GM18873 (cell line): ENCODE measurements around the gene REEP2.

Experiments used
- ATAC-seq: cut with Tn5 transposase; IDR thresholded peaks from one replicate; pipeline ENCODE4 v1.9.1; 2021; ENCODE audit warnings: mild to moderate bottlenecking, moderate library complexity, moderate number of reproducible peaks; ENCODE audit not compliant: unreplicated experiment, low FRiP score

Gene REEP2

GRCh38 chr5:138448070-138448469 is 9.2 kb downstream of the REEP2 start:
- ATAC-seq = no peak

- no peak for ATAC-seq
These were observed 9.9 kb downstream of the REEP2 start for GRCh38 chr5:138448481-138449398.

DNA sequence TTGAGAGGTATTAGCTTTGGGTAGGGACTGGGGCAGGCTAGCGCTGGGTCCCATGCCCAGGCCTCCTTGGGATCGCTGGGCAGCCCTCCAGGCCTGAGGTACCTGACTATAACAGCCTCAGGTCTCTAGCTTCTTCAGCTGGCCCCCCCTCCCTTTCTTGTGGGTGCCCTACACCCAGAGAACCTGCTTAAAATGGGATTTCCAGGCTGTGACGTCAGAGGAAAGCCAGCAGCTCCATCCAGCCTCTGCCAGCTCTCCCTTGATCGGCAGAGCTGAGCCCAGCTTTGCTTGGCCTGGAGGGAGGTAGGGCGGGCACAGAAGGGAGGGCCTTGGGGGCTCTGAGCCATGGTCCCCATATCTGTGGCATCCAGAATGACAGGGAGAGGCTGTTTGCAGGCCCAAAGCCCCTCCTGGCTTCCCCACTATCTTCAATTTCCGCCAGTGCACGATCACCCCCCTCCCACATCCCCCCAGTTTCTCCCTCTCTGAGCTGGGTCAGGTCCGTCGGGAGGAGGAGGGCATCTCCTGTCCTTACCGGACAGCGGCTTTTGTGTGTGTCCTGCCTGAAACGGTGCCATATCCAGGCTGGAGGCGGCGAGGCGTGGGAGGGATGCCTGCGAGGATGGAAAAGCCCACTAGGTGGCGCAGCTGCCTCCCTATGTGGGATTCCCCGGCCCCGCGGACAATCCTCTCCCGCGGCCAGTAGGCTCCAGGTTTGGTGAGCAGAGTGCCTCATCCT is 10.8 kb downstream of the REEP2 start:
- no peak for ATAC-seq

- ATAC-seq = no peak
These were observed 12.1 kb downstream of the REEP2 start for GRCh38 chr5:138450971-138451370.

DNA sequence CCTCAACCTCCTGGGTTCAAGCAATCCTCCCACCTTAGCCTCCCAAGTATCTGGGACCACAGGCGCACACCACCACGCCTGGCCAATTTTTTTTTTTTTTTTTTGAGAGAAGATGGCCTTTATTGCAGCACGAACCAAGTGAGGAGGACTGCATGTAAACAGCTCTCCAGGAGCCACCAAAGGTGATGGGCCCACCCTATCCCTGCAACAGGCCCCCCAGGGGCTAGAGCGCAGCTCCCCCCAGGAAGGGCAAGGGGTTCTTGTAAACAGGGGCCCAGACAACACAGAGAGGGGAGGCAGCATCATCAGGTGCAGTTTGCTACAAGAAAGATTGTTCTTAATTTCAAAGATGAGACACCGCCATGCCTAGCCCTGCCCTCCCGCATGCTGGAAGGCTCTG is 13.9 kb downstream of the REEP2 start:
- no peak for ATAC-seq

DNA sequence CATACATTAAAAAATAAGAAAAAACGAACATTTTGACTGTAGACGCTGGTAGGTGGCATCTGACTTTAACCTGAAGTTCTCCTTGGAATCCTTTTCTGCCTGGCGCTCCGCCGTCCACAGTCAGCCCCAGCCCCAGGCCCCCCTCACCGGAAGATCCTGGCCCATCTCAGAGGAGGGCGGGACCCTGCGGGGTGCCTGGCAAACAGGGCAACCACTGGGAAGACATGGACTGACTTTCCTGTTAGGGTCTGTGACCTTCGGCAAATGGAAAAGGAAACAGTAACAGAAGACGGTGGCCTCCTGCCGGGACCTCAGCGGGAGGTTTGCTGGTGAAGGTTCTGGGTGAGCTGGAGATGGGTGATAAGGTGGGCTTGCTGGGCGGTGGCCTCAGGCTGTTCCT is 14.7 kb downstream of the REEP2 start:
- no peak for ATAC-seq

- ATAC-seq = no peak
These were observed 15.3 kb downstream of the REEP2 start for GRCh38 chr5:138454121-138454520.

GRCh38 chr5:138455232-138455930 is 16.5 kb downstream of the REEP2 start:
- ATAC-seq = no peak

GRCh38 chr5:138457531-138458275 is 18.8 kb downstream of the REEP2 start:
- ATAC-seq = no peak

DNA sequence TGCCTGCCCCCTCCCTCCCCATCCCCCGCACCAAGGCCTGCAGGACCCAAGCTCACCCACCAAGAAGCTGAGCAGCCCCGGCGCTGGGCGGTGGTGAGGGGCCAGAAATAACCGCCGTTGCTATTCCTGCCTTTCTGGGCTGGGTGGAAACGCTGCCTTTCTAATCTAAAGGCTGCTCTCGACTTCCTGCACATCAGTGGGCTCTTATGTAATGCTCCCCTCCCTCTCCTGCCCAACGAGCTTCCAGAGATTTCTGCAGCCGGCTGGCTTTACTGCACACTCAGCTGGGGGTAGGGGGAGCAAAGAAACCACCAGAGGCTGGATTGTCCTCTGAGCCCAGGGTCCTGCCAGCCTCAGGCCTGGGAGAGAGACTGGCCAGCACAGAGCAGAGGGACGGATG is 19.5 kb downstream of the REEP2 start:
- ATAC-seq = no peak

DNA sequence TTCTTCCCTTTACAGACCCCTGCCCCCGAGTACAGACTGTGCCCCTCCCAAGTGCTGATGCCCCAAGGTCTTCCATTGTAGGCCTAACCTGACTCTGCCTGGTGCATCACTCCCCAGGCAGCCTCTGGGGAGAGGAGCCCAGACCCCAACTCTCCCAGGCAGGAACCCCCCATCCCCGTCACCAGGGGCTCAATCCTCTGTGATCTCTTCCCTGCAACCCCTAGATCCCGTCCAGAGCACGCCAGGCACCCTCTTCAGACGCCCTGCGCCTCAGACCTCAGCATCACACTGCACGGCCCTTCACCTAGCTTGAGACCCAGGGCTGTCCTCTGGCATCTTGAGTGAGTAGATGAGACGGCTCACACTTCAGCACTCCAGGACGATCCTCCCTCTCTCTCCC is 20.0 kb downstream of the REEP2 start:
- no peak for ATAC-seq

DNA sequence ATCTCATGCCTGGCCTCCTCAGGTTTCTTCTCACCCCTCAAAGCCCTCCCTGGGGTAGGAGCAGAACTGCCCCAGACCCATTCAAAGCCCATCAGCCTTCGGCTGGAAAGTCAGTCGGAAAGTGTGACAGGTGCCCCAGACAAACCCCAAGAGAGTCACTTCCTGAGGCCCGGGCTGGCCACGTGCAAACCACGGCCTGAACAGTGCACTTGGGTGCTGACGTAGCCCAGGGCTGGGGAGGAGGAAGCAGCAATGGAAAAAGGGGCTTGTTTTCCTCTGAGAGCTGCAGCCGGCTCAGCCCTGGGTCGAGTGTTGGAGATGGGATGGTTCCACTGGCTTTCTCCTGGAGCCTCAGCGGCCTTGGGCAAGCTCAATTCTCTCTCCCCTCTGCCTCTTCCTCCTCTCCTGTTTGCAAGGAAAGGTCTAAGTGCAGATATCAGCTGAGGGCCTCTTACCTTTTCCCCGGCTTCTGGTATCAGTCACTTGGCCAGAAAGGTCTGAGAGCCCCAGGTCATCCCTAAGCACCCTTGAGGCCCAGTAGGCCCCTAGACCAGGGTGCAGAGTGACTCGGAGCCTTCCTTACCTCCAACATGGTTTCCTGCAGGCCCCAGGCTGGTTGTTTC is 20.6 kb downstream of the REEP2 start:
- ATAC-seq = no peak

- no peak for ATAC-seq
These were observed 21.3 kb downstream of the REEP2 start for GRCh38 chr5:138460032-138460693.

DNA sequence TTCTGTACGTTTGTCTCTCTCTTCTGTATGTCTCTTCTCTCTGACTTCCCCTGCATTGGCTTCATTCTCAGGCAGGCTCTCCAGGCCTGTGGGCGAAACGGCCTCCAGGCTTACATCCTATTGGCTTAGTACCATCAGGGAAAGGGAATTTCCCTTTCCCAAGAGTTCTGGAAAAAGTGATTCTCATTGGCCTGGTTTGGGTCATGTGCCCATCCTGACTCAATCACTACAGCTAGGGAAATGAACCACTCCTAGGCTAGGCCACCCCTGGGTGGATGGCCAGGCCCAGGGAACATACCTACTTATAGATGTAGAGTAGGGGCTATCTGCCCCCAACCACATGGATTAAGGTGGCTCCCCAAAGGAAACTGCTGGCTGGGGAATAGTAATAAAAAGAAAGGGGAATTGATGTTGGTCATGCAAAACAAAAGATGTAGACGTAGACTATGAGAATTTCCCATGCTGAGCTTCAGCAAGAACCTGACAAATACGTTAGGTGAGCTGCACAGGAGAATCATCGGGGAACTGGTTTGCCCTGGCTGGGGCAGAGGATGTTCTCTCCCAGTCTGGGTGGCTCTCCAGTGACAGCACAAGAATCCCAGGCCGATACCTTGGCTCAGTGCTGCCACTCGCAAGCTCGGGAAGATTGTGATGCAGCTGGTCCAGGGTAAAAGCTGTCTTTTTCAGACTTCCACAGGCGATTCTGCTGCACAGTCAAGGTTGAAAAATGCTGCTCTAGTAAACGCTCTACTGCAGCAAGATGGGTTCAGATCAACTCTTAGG is 22.7 kb downstream of the REEP2 start:
- no peak for ATAC-seq

DNA sequence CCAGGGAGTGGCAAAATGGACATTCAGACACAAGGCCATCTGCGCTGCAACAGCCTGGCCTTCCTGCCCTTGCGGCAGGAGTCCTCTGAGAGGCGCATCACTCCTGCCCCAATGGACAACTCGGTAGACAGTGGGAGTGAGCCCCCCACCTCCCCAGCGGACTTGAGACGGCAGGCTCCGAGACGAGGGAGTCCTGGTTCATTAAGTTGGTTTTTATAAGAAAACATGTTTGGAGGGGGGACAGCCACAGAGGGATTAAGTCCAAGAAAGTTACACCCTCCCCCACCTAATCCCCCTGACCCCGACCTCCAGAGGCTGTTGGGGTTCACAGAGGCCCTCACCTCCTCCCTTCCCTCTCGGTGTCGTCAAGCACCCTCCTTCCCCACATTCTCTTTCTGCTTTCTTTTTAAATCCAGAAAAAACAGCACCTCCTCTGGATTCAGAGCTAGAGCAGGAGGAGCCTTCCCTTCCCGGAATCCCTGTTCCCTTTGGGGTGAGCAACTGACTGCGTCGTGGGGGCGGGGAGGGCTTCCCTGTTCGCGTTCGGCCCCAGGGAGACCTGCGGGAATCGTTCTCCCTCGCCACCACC is 24.7 kb downstream of the REEP2 start:
- ATAC-seq = no peak

DNA sequence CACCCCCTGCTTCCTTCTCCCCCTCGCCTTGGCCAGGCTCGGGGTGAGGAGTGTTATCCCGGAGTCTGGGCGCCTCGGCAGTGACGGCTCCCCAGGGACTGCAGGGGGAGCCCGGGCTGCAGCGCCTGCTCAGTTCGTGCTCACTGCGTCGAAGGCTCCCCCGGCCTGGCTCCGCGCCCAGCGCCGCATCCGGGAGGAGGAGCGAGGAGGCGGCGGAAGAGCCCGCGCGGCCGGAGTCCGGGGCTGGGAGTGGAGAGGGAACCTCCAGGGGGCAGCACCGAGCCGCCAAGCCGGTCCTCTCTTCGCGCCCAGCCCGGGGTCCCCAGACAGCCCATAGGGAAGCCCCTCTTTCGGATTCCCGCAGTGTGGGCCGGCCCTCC is 25.1 kb downstream of the REEP2 start:
- ATAC-seq = peak; percentile 36

DNA sequence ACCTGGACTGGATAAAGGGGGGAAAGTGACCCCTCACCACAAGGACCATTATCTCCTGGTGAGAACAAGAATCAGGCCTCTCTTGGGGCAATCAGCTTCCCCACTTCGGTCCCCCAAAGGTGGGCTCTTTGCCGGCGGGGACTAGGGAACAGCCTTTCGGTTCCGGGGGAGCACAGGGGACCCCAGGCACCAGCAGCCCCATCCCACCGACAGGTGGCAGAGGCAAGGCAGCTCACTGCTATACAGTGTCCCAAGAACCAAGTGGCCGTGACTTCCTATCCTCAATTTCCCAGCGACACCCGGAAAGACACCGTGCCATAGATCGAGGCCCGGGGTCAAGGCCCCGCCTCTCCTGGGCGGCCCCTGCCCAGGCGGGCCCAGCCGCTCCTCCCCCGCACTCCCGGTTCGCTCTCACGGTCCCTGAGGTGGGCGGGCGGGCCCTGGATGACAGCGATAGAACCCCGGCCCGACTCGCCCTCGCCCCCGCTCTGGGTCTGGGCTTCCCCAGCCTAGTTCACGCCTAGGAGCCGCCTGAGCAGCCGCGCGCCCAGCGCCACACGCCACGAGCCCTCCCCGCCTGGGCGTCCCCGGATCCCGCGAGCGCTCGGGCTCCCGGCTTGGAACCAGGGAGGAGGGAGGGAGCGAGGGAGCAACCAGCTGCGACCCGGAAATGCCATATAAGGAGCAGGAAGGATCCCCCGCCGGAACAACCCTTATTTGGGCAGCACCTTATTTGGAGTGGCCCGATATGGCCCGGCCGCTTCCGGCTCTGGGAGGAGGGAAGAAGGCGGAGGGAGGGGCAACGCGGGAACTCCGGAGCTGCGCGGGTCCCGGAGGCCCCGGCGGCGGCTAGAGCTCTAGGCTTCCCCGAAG is 25.8 kb downstream of the REEP2 start:
- peak; percentile 76 for ATAC-seq
